ENCODE results near the gene DTX2. TPM values are rescaled to one million over a fixed set of nuclear protein-coding genes. Genes with fewer than 3 reads are reported as not detected.

The DTX2 gene
- total and polyA plus RNA-seq, 2 experiments from 2014 or later: 36.1 to 77.9 TPM

- H3K27ac Mint-ChIP-seq: no peak overlapping the region
- ATAC-seq (no peak), DNase-seq (ENCODE audit: low spot score) (peak; percentile 5)
- Histone ChIP-seq H3K9me2 (ENCODE audit: insufficient read depth) (no peaks in the 10 kb centered on the region), H3K79me2 (replicated peaks; ENCODE audit: insufficient read depth) (no peaks in the 10 kb centered on the region), H3K4me3 (no peak overlapping the region), H3K4me2 (no peak overlapping the region), H2AFZ (no peak overlapping the region), H3K36me3 (ENCODE audit: insufficient read depth) (no peaks in the 10 kb centered on the region), H3K4me1 (ENCODE audit: insufficient read depth) (peaks cover 10% of the 10 kb centered on the region), H4K20me1 (replicated peaks; ENCODE audit: insufficient read depth) (no peaks in the 10 kb centered on the region), H3F3A (replicated peaks; ENCODE audit: low read depth) (no peaks in the 10 kb centered on the region), H3K27ac (ENCODE audit: low read depth) (no peak overlapping the region), H3K27me3 (ENCODE audit: insufficient read depth) (no peaks in the 10 kb centered on the region)
- no peak overlapping the region for H3K4me3 Mint-ChIP-seq
- H3K27me3 Mint-ChIP-seq (ENCODE audit: insufficient read depth, low read depth, poor library complexity): peaks cover 4% of the 10 kb centered on the region
- no peaks in the 10 kb centered on the region for H3K9me3 Mint-ChIP-seq
- TF ChIP-seq, protein P1, sequence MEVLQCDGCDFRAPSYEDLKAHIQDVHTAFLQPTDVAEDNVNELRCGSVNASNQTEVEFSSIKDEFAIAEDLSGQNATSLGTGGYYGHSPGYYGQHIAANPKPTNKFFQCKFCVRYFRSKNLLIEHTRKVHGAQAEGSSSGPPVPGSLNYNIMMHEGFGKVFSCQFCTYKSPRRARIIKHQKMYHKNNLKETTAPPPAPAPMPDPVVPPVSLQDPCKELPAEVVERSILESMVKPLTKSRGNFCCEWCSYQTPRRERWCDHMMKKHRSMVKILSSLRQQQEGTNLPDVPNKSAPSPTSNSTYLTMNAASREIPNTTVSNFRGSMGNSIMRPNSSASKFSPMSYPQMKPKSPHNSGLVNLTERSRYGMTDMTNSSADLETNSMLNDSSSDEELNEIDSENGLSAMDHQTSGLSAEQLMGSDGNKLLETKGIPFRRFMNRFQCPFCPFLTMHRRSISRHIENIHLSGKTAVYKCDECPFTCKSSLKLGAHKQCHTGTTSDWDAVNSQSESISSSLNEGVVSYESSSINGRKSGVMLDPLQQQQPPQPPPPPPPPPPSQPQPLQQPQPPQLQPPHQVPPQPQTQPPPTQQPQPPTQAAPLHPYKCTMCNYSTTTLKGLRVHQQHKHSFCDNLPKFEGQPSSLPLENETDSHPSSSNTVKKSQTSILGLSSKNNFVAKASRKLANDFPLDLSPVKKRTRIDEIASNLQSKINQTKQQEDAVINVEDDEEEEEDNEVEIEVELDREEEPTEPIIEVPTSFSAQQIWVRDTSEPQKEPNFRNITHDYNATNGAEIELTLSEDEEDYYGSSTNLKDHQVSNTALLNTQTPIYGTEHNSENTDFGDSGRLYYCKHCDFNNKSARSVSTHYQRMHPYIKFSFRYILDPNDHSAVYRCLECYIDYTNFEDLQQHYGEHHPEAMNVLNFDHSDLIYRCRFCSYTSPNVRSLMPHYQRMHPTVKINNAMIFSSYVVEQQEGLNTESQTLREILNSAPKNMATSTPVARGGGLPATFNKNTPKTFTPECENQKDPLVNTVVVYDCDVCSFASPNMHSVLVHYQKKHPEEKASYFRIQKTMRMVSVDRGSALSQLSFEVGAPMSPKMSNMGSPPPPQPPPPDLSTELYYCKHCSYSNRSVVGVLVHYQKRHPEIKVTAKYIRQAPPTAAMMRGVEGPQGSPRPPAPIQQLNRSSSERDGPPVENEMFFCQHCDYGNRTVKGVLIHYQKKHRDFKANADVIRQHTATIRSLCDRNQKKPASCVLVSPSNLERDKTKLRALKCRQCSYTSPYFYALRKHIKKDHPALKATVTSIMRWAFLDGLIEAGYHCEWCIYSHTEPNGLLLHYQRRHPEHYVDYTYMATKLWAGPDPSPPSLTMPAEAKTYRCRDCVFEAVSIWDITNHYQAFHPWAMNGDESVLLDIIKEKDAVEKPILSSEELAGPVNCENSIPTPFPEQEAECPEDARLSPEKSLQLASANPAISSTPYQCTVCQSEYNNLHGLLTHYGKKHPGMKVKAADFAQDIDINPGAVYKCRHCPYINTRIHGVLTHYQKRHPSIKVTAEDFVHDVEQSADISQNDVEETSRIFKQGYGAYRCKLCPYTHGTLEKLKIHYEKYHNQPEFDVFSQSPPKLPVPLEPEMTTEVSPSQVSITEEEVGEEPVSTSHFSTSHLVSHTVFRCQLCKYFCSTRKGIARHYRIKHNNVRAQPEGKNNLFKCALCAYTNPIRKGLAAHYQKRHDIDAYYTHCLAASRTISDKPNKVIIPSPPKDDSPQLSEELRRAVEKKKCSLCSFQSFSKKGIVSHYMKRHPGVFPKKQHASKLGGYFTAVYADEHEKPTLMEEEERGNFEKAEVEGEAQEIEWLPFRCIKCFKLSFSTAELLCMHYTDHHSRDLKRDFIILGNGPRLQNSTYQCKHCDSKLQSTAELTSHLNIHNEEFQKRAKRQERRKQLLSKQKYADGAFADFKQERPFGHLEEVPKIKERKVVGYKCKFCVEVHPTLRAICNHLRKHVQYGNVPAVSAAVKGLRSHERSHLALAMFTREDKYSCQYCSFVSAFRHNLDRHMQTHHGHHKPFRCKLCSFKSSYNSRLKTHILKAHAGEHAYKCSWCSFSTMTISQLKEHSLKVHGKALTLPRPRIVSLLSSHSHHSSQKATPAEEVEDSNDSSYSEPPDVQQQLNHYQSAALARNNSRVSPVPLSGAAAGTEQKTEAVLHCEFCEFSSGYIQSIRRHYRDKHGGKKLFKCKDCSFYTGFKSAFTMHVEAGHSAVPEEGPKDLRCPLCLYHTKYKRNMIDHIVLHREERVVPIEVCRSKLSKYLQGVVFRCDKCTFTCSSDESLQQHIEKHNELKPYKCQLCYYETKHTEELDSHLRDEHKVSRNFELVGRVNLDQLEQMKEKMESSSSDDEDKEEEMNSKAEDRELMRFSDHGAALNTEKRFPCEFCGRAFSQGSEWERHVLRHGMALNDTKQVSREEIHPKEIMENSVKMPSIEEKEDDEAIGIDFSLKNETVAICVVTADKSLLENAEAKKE (CRISPR knock-in tag; IDR thresholded peaks at IDR 0.05): no peak
- TF ChIP-seq REST (IDR thresholded peaks at IDR 0.05; ENCODE audit: unreplicated experiment) (no peak), STAT1 (IDR thresholded peaks at IDR 0.05; ENCODE audit: unreplicated experiment) (no peak), JUNB (IDR thresholded peaks at IDR 0.05; ENCODE audit: unreplicated experiment) (no peak), EZH2phosphoT487 (IDR thresholded peaks at IDR 0.05; ENCODE audit: unreplicated experiment) (no peak)
- peaks cover 9% of the 10 kb centered on the region; the same call in 2 of the 3 replicates for H3K36me3 Mint-ChIP-seq (ENCODE audit: low read depth)
- peaks cover 5% of the 10 kb centered on the region for H3K4me1 Mint-ChIP-seq
Observed at GRCh38 chr7:76505168-76506080, 43.9 kb downstream of the DTX2 start.
